ENCODE data around the gene ESYT2. TPM values are rescaled to one million over a fixed set of nuclear protein-coding genes. Genes with fewer than 3 reads are reported as not detected.

ESYT2 gene
- total and polyA plus RNA-seq, 9 of the 15 experiments (the other 6 are each of a cell fraction or from before 2014, with no cell fraction given) = 5.8 to 86.9 (median 64.7) TPM

DNA sequence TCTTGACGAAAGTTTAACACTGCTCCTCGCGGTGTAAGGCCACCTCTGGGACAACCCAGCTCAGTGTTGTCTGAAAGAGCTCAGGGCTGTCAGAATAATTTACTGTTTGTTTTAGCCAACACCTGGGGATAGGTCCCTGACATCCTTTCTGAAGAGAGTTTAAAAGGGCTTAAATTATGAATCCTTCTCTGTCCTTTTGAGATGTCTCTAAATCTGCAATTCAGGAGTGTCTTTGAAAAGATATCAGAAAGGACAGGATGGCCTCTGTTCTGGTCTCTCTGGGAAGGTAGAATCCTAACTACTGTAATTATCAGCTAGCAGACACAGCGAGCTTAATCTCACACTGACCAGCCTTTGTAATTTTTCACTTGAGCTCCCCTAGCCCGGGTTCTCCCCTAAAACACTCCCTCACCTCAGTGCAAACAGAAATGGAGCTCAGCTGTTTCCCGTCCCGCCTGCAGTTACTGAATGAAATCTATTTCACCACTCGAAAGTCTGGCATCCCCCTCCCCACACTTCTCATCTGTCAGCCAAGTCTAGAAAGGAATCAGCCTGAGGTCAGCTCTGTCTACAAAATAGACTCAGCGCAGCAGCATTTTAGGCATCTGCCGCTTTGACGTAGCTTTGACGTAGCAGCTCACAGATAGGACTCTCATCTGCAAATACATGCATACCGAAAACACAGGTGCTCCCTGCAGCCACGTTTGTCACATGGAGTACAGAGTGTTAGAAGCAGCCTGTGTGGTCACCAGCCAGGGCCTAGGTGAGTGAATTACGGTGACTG is 31.9 kb upstream of the ESYT2 start (continued):
- TF ChIP-seq L3MBTL2 (IDR thresholded peaks at IDR 0.05) (peak; percentile 37; the same call in 1 of the 2 replicates), ZBTB9 (CRISPR knock-in tag; IDR thresholded peaks at IDR 0.05) (peak; percentile 52; the same call in 1 of the 2 replicates), EP300 (IDR thresholded peaks at IDR 0.05; ENCODE audit: low read length) (peak; percentile 75; the same call in 1 of the 2 replicates), SMAD2 (IDR thresholded peaks at IDR 0.05; ENCODE audit: low read depth, low read length) (no peak), HDAC3 (IDR thresholded peaks at IDR 0.05; ENCODE audit: borderline replicate concordance, partially characterized antibody) (peak; percentile 60), CBX5 (IDR thresholded peaks at IDR 0.05; ENCODE audit: borderline replicate concordance, low read depth) (peak; percentile 64; the same call in 1 of the 2 replicates), RBM39 (optimal IDR thresholded peaks at IDR 0.05; ENCODE audit: low read depth, low read length) (no peak), ARID4B (CRISPR knock-in tag; IDR thresholded peaks at IDR 0.05) (no peak), XRCC3 (IDR thresholded peaks at IDR 0.05) (no peak; the same call in 1 of the 2 replicates), TSC22D4 (tag; IDR thresholded peaks at IDR 0.05) (no peak), MECOM (CRISPR knock-in tag; IDR thresholded peaks at IDR 0.05) (no peak), JUN (IDR thresholded peaks at IDR 0.05; ENCODE audit: borderline replicate concordance, low read depth, low read length) (no peak), JUN (CRISPR knock-in tag; IDR thresholded peaks at IDR 0.05; ENCODE audit: borderline replicate concordance) (no peak), DNMT1 (IDR thresholded peaks at IDR 0.05) (peak; percentile 32; the same call in 1 of the 2 replicates), DEAF1 (CRISPR knock-in tag; IDR thresholded peaks at IDR 0.05) (no peak), ZNF79 (CRISPR knock-in tag; IDR thresholded peaks at IDR 0.05; ENCODE audit: low read depth) (no peak), ADNP (tag; IDR thresholded peaks at IDR 0.05) (no peak), ZFPM2 (CRISPR knock-in tag; IDR thresholded peaks at IDR 0.05) (no peak)
- TF ChIP-seq, protein P1, sequence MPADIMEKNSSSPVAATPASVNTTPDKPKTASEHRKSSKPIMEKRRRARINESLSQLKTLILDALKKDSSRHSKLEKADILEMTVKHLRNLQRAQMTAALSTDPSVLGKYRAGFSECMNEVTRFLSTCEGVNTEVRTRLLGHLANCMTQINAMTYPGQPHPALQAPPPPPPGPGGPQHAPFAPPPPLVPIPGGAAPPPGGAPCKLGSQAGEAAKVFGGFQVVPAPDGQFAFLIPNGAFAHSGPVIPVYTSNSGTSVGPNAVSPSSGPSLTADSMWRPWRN (IDR thresholded peaks at IDR 0.05; ENCODE audit: low read depth) = no peak

Data from K562 (cell line).